Muscle layer of colon (tissue), 2 donors: ENCODE measurements around the gene SESN1.
A peak's percentile ranks its signal among the peaks of the same experiment; 100 is the strongest.

Experiments used
- H3K27ac ChIP-seq: one replicate; pipeline ENCODE4 v1.7.0; 2013; ENCODE audit warnings: low read depth, mild to moderate bottlenecking, low read length, moderate library complexity
- H3K27me3 ChIP-seq, 2 donors: one replicate each; pipeline ENCODE4 v1.7.0; 2013; ENCODE audit warnings: low read length in 2 of 2, mild to moderate bottlenecking in 2 of 2; ENCODE audit not compliant: insufficient read depth in 2 of 2, control insufficient read depth in 1 of 2
- H3K36me3 ChIP-seq: one replicate; pipeline ENCODE4 v1.7.0; 2013; ENCODE audit warnings: mild to moderate bottlenecking, low read length; ENCODE audit not compliant: insufficient read depth
- H3K4me1 ChIP-seq: one replicate; pipeline ENCODE4 v1.7.0; 2013; ENCODE audit warnings: mild to moderate bottlenecking, low read length; ENCODE audit not compliant: insufficient read depth
- H3K4me3 ChIP-seq, 2 donors: one replicate each; pipeline ENCODE4 v1.7.0; 2013; ENCODE audit warnings: low read length in 2 of 2, low read depth in 1 of 2, mild to moderate bottlenecking in 1 of 2, moderate library complexity in 1 of 2
- H3K9ac ChIP-seq: one replicate; pipeline ENCODE4 v1.7.0; 2013; ENCODE audit warnings: low read length
- H3K9me3 ChIP-seq: one replicate; pipeline ENCODE4 v1.7.0; 2013; ENCODE audit warnings: mild to moderate bottlenecking, low read length
- donor health status: abdominal sarcoma.
- donor health status: Adenocarcinoma of cecum.

Gene SESN1

DNA sequence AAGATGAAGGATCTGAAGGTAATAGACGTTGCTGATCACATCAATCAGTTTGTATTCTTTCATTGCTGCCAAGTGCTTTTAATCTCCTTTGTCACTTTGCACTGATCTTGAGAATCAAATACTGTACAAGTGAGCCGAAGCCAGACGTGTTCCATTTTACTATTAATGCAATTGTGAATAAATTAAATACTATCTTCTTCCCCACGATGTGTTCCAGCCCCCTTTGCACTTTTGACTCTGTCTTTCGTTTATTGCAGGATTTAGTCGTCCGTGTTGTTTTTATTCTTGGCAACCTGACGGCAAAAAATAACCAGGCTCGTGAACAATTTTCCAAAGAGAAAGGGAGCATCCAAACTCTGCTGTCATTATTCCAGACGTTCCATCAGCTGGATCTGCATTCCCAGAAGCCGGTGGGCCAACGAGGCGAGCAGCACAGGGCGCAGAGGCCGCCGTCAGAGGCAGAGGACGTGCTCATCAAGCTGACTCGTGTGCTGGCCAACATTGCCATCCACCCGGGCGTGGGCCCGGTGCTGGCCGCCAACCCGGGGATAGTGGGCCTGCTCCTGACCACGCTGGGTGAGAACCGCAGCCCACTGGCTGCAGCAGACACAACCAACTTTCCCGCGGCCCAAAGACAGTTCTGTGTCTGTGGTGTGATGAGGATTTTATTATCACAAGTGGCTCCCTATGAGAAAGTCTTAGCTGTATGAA is 141.7 kb downstream of the SESN1 start:
- H3K27ac ChIP-seq = peak overlapping the region; percentile 71
- H3K36me3 ChIP-seq = no peaks in the 10 kb centered on the region
- peak overlapping the region in 1 of 2 donors; percentile 43 for H3K4me3 ChIP-seq
- H3K27me3 ChIP-seq = no peaks in the 10 kb centered on the region
- no peaks in the 10 kb centered on the region for H3K9me3 ChIP-seq
- peaks cover 28% of the 10 kb centered on the region for H3K4me1 ChIP-seq
- H3K9ac ChIP-seq = peak overlapping the region; percentile 11

DNA sequence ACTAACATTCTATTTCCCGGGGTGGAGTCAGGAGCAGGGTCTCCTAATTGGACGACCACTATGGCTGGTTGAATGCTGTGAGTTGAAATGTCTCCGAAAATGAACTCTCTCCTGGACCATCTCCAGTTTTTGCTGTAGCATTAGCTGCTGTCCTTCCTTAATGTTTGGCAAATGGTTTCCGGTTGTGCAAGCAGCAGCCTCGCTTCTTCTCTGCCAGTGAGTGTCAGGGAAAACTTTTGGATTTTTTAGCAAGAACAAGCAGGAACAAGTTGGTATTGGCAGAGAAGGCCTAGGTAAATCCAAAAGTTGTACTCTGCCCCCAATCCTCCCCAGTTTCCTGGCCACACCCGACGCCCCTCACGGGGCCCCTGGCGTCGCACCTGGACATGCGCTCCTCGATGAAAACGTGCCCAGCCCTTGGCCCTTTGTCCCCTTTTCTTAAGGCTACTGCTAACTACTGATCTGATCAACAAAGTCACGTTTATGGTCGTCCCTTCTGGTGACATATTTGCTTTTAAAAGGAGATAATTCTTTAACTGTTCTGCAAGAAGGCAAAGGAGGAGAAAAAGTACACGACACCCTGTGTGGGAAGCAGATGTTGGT is 143.2 kb downstream of the SESN1 start:
- Histone ChIP-seq H3K27ac (no peak overlapping the region), H3K36me3 (no peaks in the 10 kb centered on the region), H3K4me1 (peaks cover 43% of the 10 kb centered on the region), H3K9ac (no peak overlapping the region), H3K27me3 (no peaks in the 10 kb centered on the region), H3K9me3 (no peaks in the 10 kb centered on the region), H3K4me3 (no peak overlapping the region)

DNA sequence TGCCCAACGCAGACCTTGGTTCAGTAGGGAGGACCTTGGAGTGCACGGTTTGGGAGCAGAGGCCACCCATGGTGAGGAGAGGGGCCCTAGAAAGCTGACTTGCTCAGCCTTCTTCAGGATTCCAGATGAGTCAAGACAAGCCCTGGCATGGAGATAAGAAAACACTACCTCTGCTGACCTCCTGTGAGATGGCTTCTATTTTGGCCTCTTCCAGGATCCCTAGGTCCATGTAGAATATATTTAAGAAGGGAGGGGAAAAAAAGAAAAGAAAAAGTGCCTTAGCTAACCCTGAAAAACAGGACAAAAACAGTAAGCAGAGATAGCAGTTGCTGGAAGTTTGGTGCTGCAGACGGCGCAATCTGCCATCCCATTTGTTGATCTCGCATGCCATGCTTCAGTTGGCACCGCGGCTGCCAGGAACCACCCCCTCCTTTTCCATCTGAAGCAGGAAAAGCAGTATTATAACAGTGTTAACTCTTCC is 146.4 kb downstream of the SESN1 start:
- no peak overlapping the region for H3K9ac ChIP-seq
- no peak overlapping the region for H3K4me3 ChIP-seq
- peak overlapping the region; percentile 65 for H3K27ac ChIP-seq
- no peaks in the 10 kb centered on the region for H3K36me3 ChIP-seq
- no peaks in the 10 kb centered on the region for H3K27me3 ChIP-seq
- H3K4me1 ChIP-seq = peaks cover 62% of the 10 kb centered on the region
- H3K9me3 ChIP-seq = no peaks in the 10 kb centered on the region

DNA sequence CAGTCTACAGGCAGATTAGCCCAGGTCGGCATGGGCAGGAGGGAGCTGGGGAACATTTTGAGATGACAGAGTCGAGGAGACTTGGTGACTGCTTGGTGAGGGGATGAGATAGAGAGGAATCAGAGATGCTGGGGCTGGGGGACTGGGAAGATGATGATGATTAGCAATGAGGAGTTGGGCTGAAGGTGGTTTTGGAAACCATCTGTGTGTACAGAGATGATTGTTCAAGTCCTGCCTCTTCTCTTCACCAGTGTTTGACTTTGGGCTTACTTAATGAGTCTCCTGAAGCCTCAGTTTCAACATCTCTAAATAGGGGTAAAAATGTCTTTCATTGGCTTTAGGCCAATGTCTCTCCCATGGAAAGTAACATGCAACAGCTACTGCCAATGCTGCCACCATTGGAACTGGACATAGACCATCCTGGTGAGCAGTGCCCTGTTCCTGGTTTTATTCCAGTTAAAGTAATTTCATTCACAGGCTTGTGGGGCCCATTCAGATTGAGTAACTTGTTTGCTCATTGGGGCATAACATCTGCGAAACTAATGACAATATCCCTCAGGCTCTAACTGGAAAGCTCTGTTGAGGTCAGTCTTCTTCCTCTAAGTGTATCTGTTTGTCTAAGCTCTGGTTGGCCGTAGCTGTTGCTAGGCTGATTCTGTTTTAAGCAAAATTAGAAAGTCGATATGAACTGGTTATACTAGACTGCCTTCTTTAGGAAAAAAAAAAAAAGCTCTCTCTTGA is 147.4 kb downstream of the SESN1 start:
- peak overlapping the region; percentile 62 for H3K27ac ChIP-seq
- H3K4me3 ChIP-seq = peak overlapping the region in 1 of 2 donors; percentile 16
- no peaks in the 10 kb centered on the region for H3K9me3 ChIP-seq
- no peak overlapping the region for H3K9ac ChIP-seq
- no peaks in the 10 kb centered on the region for H3K27me3 ChIP-seq
- H3K36me3 ChIP-seq = no peaks in the 10 kb centered on the region
- H3K4me1 ChIP-seq = peaks cover 53% of the 10 kb centered on the region

DNA sequence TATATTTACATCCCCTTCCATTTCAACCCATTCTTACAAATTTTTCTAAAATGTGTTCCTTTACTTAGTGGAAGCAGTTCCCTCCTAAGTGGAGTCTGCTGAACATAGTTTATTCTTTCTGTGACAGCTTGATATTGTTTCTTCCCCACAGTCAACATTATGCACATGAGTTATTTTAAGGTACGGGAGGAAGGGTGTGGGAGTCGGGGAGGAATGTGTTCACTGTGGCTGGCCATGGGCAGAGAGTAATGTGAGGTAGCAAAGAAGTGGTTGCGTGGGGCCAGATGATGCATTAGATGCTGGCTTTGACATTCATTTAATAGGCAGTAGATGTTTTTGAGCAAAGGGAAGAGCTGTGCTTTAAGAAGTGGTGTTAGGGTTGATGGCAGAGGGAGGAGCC is 148.0 kb downstream of the SESN1 start:
- H3K9me3 ChIP-seq = no peaks in the 10 kb centered on the region
- H3K27ac ChIP-seq = peak overlapping the region; percentile 62
- H3K4me1 ChIP-seq = peaks cover 52% of the 10 kb centered on the region
- no peak overlapping the region for H3K9ac ChIP-seq
- H3K4me3 ChIP-seq = peak overlapping the region in 1 of 2 donors; percentile 16
- no peaks in the 10 kb centered on the region for H3K36me3 ChIP-seq
- H3K27me3 ChIP-seq = no peaks in the 10 kb centered on the region

DNA sequence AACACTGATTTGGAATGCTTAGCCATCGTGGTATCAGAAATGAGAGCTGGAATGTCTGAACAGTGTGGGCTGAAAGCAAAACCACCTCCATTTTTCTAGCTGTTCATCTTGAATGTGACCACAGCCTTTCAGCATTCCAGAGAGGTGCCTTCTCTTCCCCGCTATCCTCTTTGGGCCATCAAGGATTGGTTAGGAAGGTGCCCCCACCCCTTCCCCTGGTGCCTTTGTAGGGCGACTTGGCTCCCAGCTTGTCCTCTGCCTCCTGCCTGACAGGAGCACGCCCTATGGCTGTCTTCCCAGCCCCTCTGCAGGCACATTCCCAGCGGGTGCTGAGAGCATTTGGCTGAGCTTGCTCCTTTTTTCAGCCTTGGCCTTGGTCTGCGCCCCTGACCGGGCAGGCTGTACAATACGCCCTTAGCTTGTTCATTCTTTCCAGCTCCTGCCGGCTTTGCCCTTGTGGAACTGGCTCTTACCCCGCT is 148.9 kb downstream of the SESN1 start:
- H3K4me3 ChIP-seq = peak overlapping the region in 1 of 2 donors; percentile 35
- peak overlapping the region; percentile 40 for H3K9ac ChIP-seq
- H3K4me1 ChIP-seq = peaks cover 52% of the 10 kb centered on the region
- no peaks in the 10 kb centered on the region for H3K9me3 ChIP-seq
- no peaks in the 10 kb centered on the region for H3K36me3 ChIP-seq
- H3K27ac ChIP-seq = peak overlapping the region; percentile 62
- no peaks in the 10 kb centered on the region for H3K27me3 ChIP-seq

DNA sequence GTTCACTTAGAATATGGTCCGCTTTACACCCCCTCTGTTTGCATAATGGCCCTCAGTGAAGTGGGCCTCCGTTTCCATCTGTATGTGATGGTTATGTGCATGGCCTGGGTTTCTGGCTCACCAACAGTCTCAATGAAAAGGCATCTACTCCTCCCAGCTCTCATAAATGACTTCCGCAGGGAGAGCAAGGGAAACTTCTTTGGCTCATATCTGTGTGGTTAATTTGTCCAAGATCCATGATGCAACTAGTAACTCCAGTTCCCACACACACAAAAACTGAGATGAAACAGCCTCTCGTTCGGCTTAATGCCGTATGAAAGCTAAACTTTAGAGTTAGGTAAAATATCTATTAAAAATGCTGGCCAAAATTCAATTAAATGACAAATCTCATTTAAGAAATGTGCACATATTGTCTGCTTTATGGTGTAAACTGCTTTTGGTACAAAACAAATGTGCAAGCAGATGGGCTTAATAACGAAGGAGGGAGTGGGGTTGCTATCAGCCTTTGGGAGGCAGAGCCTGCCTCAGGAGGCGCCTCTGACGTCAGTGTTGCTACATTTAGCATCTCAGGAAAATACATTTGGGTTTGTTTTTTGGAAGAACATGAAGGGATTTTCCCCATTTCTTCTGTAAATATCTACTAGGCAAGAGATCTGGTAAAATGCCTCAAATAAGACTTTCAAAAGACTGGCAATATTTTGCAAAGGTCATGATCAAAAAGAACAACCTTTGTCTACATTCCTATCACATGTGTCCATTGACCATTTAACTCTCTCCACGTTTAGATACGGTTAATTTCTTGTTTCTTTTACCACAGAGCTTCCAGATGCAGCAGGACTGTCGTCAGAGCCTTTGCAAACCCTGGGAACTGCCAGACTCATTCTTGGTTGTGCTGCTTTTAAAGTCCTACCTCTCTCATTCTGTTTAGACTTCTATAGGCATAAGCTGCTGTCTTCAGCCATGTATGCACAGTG is 149.7 kb downstream of the SESN1 start:
- Histone ChIP-seq H3K9me3 (no peaks in the 10 kb centered on the region), H3K27ac (peak overlapping the region; percentile 62), H3K4me1 (peaks cover 52% of the 10 kb centered on the region), H3K36me3 (no peaks in the 10 kb centered on the region), H3K4me3 (peak overlapping the region in 1 of 2 donors; percentile 35), H3K9ac (peak overlapping the region; percentile 40), H3K27me3 (no peaks in the 10 kb centered on the region)

DNA sequence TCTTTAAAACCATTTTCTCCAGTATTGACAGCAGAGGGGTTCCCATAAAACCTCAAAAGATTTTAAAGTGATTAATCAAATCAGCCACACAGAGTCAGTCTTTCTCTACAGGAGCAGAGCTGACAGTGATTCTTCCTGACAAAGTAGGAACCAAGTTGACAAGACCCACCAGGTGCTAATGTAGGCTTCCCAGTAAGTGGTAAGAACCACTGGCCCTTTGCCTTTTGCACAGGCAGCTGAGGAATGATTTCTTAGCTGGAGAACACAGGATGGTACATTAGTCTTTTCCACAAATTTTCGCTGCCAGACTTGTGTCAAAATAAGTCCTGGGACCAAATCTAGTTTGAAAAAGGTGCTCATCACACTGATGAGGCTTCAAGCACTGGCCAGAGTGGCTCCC is 150.6 kb downstream of the SESN1 start:
- H3K36me3 ChIP-seq = no peaks in the 10 kb centered on the region
- H3K9ac ChIP-seq = no peak overlapping the region
- no peaks in the 10 kb centered on the region for H3K9me3 ChIP-seq
- H3K27me3 ChIP-seq = no peaks in the 10 kb centered on the region
- H3K4me1 ChIP-seq = peaks cover 52% of the 10 kb centered on the region
- H3K4me3 ChIP-seq = no peak overlapping the region
- peak overlapping the region; percentile 62 for H3K27ac ChIP-seq

DNA sequence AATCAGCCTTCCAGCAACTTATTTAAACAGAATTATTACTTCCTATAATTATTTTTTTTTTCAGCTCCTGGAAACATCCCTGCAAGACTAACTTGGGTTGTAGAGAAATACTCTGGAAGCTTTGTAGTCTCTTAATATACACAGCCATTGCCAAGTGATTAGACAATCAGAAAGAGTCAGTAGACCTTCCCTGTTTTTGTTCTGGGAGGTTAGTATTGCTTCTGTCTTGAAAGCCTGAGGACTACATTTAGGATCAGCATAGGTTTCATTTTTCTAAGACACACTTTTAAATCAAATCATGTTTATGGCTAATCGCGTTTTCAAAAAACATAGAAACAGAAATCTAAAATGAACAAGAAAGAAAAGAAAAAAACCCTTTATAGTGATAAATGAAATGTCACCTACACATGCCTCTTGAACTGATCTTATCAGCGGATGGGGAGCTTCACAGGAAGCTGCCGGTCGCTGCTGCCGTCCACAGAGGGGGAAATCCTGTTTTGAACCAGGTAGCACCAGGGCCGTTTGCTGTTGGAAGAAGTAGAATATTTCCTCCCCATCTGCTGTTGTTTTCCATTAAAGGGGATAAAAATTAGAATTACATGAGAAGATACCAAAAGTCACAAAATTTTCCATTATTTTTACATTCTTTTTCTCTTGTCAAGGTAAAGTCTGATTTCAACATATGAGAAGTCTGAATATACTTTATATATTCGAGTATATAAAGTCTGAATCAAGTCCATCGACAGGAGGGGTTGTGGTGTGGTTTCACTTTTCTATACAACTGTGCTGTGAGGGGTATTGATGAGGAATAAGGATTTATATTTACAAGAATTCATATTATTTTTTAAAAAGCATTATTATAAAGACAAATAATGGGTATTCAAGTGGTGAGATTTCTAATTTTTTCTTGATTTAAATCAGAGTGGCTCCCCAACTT is 151.8 kb downstream of the SESN1 start:
- H3K9ac ChIP-seq = no peak overlapping the region
- peaks cover 40% of the 10 kb centered on the region for H3K4me1 ChIP-seq
- H3K4me3 ChIP-seq = no peak overlapping the region
- H3K36me3 ChIP-seq = no peaks in the 10 kb centered on the region
- no peaks in the 10 kb centered on the region for H3K27me3 ChIP-seq
- no peak overlapping the region for H3K27ac ChIP-seq
- H3K9me3 ChIP-seq = no peaks in the 10 kb centered on the region

DNA sequence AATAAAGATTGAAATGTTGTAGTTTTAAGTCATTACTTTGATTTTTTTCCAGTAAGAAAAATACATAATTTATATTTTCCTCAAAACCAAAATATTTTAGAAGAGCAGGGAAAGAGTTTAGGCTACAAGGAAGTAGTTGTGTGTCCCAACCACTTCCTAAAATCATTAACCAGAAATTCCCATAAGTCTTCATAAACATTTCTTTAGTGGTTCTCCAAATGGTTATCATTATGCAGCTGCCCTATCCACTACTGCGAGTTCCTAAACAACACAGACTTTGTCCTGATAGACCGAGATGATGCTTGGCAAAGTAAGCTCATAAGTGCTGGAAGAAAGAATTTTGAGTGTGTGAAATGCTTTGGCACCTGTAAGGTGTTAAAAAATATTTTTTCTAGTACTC is 152.8 kb downstream of the SESN1 start:
- H3K9ac ChIP-seq = no peak overlapping the region
- H3K27me3 ChIP-seq = no peaks in the 10 kb centered on the region
- H3K4me1 ChIP-seq = peaks cover 31% of the 10 kb centered on the region
- no peaks in the 10 kb centered on the region for H3K36me3 ChIP-seq
- no peak overlapping the region for H3K27ac ChIP-seq
- no peak overlapping the region for H3K4me3 ChIP-seq
- no peaks in the 10 kb centered on the region for H3K9me3 ChIP-seq
